ENCODE data around the gene ZC2HC1C. TPM values are rescaled to one million over a fixed set of nuclear protein-coding genes. Genes with fewer than 3 reads are reported as not detected.

ZC2HC1C gene
- total and polyA plus RNA-seq, 9 of the 15 experiments (the other 6 are each of a cell fraction or from before 2014, with no cell fraction given), result 6.3 to 9.2 (median 7.7) TPM

DNA sequence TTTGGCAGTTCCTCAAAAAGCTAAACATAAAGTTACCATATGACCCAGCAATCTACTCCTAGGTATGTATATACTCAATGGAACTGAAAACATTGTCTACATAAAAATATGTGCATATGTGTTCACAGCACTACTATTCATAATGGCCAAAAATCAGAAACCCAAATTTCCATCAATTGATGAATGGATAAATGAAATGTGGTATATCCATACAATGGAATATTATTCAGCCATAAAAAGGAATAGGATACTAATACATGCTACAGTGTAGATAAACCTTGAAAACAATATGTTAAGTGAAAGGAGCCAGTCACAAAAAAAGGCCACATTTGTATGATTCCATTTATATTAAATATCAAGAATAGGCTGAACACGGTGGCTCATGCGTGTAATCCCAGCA, 9.0 kb upstream of the ZC2HC1C start:
- Histone ChIP-seq H3K79me2 (ENCODE audit: control insufficient read depth, insufficient read depth, low read length) (peaks cover 36% of the 10 kb centered on the region), H3K36me3 (ENCODE audit: control insufficient read depth, insufficient read depth, low read length) (peaks cover 23% of the 10 kb centered on the region; the same call in 2 of the 3 replicates), H3K9ac (ENCODE audit: insufficient read depth in 1 of 2, low read depth in 2 of 2, low read length in 2 of 2) (no peak overlapping the region), H3K9me1 (ENCODE audit: control insufficient read depth, insufficient read depth, low read length) (no peaks in the 10 kb centered on the region), H3K27ac (ENCODE audit: extremely low read depth, low read depth, low read length) (no peak overlapping the region), H3K4me2 (ENCODE audit: insufficient read depth, low read length) (no peak overlapping the region), H3K4me3 (no peak overlapping the region), H2AFZ (ENCODE audit: low read depth, low read length) (no peak overlapping the region), H3K27me3 (ENCODE audit: control insufficient read depth in 2 of 2, insufficient read depth in 2 of 2, low read length in 2 of 2) (no peaks in the 10 kb centered on the region), H3K4me1 (replicated peaks in 1 of 2; ENCODE audit: control insufficient read depth in 2 of 2, insufficient read depth in 2 of 2, low read length in 2 of 2) (peaks cover 0 to 6% of the 10 kb centered on the region in 2 experiments; a peak in 3 of 5 replicates), H4K20me1 (replicated peaks; ENCODE audit: control insufficient read depth, insufficient read depth, low read length) (no peaks in the 10 kb centered on the region), H3K9me3 (replicated peaks; ENCODE audit: control insufficient read depth, insufficient read depth, low read depth, low read length) (no peaks in the 10 kb centered on the region; the same call in 1 of the 2 replicates)
- FAIRE-seq (no peak), ATAC-seq (no peak), DNase-seq (ENCODE audit: extremely low read depth in 1 of 4, low spot score in 3 of 4) (no peak)
- TF ChIP-seq ARHGAP35 (IDR thresholded peaks at IDR 0.05; ENCODE audit: partially characterized antibody) (no peak), RBM25 (IDR thresholded peaks at IDR 0.05; ENCODE audit: low read depth, low read length, severe bottlenecking) (peak; percentile 80), RB1 (IDR thresholded peaks at IDR 0.05; ENCODE audit: low read depth) (no peak), ZNF175 (CRISPR knock-in tag; IDR thresholded peaks at IDR 0.05; ENCODE audit: low read depth) (no peak), RAD51 (IDR thresholded peaks at IDR 0.05; ENCODE audit: borderline replicate concordance, low read depth) (no peak), ETS2 (tag; IDR thresholded peaks at IDR 0.05; ENCODE audit: borderline replicate concordance, poor library complexity, severe bottlenecking) (no peak), ZNF146 (CRISPR knock-in tag; IDR thresholded peaks at IDR 0.05; ENCODE audit: unreplicated experiment) (peak; percentile 75), ADNP (tag; IDR thresholded peaks at IDR 0.05) (0 out of 2 replicates have a peak, but pooled peaks have one; percentile 23)
- TF ChIP-seq, protein P1, sequence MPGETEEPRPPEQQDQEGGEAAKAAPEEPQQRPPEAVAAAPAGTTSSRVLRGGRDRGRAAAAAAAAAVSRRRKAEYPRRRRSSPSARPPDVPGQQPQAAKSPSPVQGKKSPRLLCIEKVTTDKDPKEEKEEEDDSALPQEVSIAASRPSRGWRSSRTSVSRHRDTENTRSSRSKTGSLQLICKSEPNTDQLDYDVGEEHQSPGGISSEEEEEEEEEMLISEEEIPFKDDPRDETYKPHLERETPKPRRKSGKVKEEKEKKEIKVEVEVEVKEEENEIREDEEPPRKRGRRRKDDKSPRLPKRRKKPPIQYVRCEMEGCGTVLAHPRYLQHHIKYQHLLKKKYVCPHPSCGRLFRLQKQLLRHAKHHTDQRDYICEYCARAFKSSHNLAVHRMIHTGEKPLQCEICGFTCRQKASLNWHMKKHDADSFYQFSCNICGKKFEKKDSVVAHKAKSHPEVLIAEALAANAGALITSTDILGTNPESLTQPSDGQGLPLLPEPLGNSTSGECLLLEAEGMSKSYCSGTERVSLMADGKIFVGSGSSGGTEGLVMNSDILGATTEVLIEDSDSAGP (CRISPR knock-in tag; IDR thresholded peaks at IDR 0.05), result no peak
- TF ChIP-seq, protein P2, sequence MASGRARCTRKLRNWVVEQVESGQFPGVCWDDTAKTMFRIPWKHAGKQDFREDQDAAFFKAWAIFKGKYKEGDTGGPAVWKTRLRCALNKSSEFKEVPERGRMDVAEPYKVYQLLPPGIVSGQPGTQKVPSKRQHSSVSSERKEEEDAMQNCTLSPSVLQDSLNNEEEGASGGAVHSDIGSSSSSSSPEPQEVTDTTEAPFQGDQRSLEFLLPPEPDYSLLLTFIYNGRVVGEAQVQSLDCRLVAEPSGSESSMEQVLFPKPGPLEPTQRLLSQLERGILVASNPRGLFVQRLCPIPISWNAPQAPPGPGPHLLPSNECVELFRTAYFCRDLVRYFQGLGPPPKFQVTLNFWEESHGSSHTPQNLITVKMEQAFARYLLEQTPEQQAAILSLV (tag; IDR thresholded peaks at IDR 0.05), result no peak
- ChIA-PET POLR2A (no interaction called here), CTCF (ENCODE audit: low intra/inter-chr PET ratio) (no interaction called here)
- BruUV-seq (replicated peaks), result no TSS peak
- intact Hi-C loops (cut with micrococcal nuclease), result no loop called here
- 100% methylated on average over 2 of the region's 2 CpGs for WGBS (ENCODE audit: insufficient coverage, low coverage, missing lambda C conversion rate)
- in situ Hi-C loops (cut with MboI), result no loop called here

All from K562 (cell line).